HepG2 (cell line): ENCODE results near the gene TRAF3. TPM values are rescaled to one million over a fixed set of nuclear protein-coding genes. Genes with fewer than 3 reads are reported as not detected.
A peak's percentile ranks its signal among the peaks of the same experiment; 100 is the strongest.

ENCODE experiments used
- ATAC-seq: fragments of 200-7000 bp; cut with Tn5 transposase; 3 replicates; pipeline ENCODE4 v1.9.1; 2020; ENCODE audit warnings: mild to moderate bottlenecking, moderate library complexity
- BruUV-seq: library from RNA; stranded (reverse); fragments of 400-500 nt; replicated peaks from 2 replicates; lab custom pipeline; 2021; lab: Mats Ljungman, UMichigan
- CTCF ChIA-PET: fragments of 300-600 bp; formaldehyde crosslinking; extraction: SDS; loops from one replicate; lab custom pipeline; 2021; ENCODE audit warnings: low total read pairs, inconsistent platforms, low intra/inter-chr PET ratio; lab: Yijun Ruan, JAX
- POLR2A ChIA-PET: fragments of 350-600 bp; sonication (Branson Sonifier 250); formaldehyde crosslinking; loops from one replicate; lab custom pipeline; 2020; ENCODE audit warnings: antibody characterized with exemption, inconsistent platforms; lab: Yijun Ruan, JAX
- DNase-seq: peaks from one replicate; pipeline ENCODE4 v3.0.0-alpha.2; 2015; ENCODE audit warnings: low spot score
- FAIRE-seq: peaks from 3 replicates; lab custom pipeline; 2011; peaks lifted over from hg19 to GRCh38; lab: Jason Lieb, UNC
- H2AFZ ChIP-seq: one replicate; pipeline ENCODE4 v1.6.1; 2011; ENCODE audit warnings: low read length, inconsistent platforms
- H3K27ac ChIP-seq: fragments of 300-600 bp; 3 replicates; pipeline ENCODE4 v1.8.0; 2011; ENCODE audit warnings: mixed run types, mild to moderate bottlenecking, mixed read lengths, low read length, inconsistent platforms; ENCODE audit not compliant: insufficient read depth; ENCODE audit errors: extremely low read length
- H3K27me3 ChIP-seq, 2 experiments: fragments of 200-600 bp in 1 of 2; 2 replicates in 1 of 2; 3 replicates in 1 of 2; pipeline versions ENCODE4 v1.6.0 to v1.8.0; 2011; ENCODE audit warnings: low read length in 2 of 2, mild to moderate bottlenecking in 2 of 2, moderate library complexity in 2 of 2, inconsistent platforms in 1 of 2; ENCODE audit not compliant: insufficient read depth in 2 of 2, control insufficient read depth in 1 of 2
- H3K36me3 ChIP-seq, 2 experiments: fragments of 200-600 bp in 1 of 2; replicated peaks in 1 of 2; 2 replicates in 1 of 2; 3 replicates in 1 of 2; pipeline versions ENCODE4 v1.5.1 to v1.8.0; 2011; ENCODE audit warnings: low read length in 2 of 2, inconsistent platforms in 1 of 2; ENCODE audit not compliant: insufficient read depth in 2 of 2, control insufficient read depth in 1 of 2
- H3K4me1 ChIP-seq: 2 replicates; pipeline ENCODE4 v1.5.1; 2012; ENCODE audit warnings: low read length, inconsistent platforms; ENCODE audit not compliant: insufficient read depth
- H3K4me2 ChIP-seq: 2 replicates; pipeline ENCODE4 v1.6.0; 2011; ENCODE audit warnings: low read depth, low read length, inconsistent platforms
- H3K4me3 ChIP-seq, 3 experiments: fragments of 200-600 bp in 1 of 3; sonication (generic), shearing (Covaris generic) in 1 of 3; replicated peaks in 1 of 3; 2 replicates each; pipeline ENCODE4 v1.5.1; 2011 to 2016; ENCODE audit warnings: low read length in 3 of 3, inconsistent platforms in 2 of 3, low read depth in 2 of 3, mild to moderate bottlenecking in 2 of 3, control low read depth in 1 of 3, mixed read lengths in 1 of 3; ENCODE audit not compliant: insufficient read depth in 1 of 3
- H3K79me2 ChIP-seq: one replicate; pipeline ENCODE4 v1.6.1; 2011; ENCODE audit warnings: low read length, inconsistent platforms; ENCODE audit not compliant: insufficient read depth
- H3K9ac ChIP-seq: 2 replicates; pipeline ENCODE4 v1.6.0; 2011; ENCODE audit warnings: mild to moderate bottlenecking, low read depth, low read length, inconsistent platforms; ENCODE audit not compliant: insufficient read depth
- H3K9me3 ChIP-seq: 2 replicates; pipeline ENCODE4 v1.5.1; 2012; ENCODE audit warnings: mild to moderate bottlenecking, low read length
- H4K20me1 ChIP-seq: 2 replicates; pipeline ENCODE4 v1.6.0; 2011; ENCODE audit warnings: inconsistent platforms, mild to moderate bottlenecking, low read length, moderate library complexity; ENCODE audit not compliant: insufficient read depth
- AGO2 ChIP-seq: fragments of 200-400 bp; formaldehyde crosslinking; optimal IDR thresholded peaks from 2 replicates; pipeline ENCODE3; 2017; ENCODE audit warnings: mild to moderate bottlenecking, low read depth, low read length, moderate library complexity
- ASH2L ChIP-seq: fragments of 300-600, 200-600 bp; sonication (generic); IDR thresholded peaks from 2 replicates; pipeline ENCODE4 v1.7.0; 2017; ENCODE audit warnings: low read depth, mild to moderate bottlenecking, moderate library complexity, mixed read lengths, low read length; ENCODE audit not compliant: insufficient read length
- CREB3 ChIP-seq: sonication (generic); formaldehyde crosslinking; IDR thresholded peaks from 2 replicates; pipeline ENCODE4 v1.5.0; 2020; ENCODE audit warnings: missing genetic modification reagents
- GTF2F1 ChIP-seq: fragments of 150-350 bp; IDR thresholded peaks from 2 replicates; pipeline ENCODE4 v1.6.1; 2014; ENCODE audit warnings: low read length
- UBTF ChIP-seq: sonication (generic); formaldehyde crosslinking; IDR thresholded peaks from 2 replicates; pipeline ENCODE4 v1.4.0; 2020; ENCODE audit warnings: mild to moderate bottlenecking, missing genetic modification reagents
- YEATS4 ChIP-seq: sonication (generic); formaldehyde crosslinking; IDR thresholded peaks from 2 replicates; pipeline ENCODE4 v1.4.0; 2020; ENCODE audit warnings: missing genetic modification reagents, borderline replicate concordance
- YY1 ChIP-seq: IDR thresholded peaks from 2 replicates; pipeline ENCODE4 v1.6.1; 2011; ENCODE audit warnings: low read length, low read depth, moderate library complexity, mild to moderate bottlenecking; ENCODE audit not compliant: insufficient read depth, insufficient replicate concordance
- ZFP90 ChIP-seq: sonication (generic); formaldehyde crosslinking; IDR thresholded peaks from 2 replicates; pipeline ENCODE4 v1.8.0; 2022; ENCODE audit warnings: missing genetic modification reagents, mild to moderate bottlenecking, inconsistent platforms, borderline replicate concordance
- ZFY ChIP-seq: sonication (generic); formaldehyde crosslinking; IDR thresholded peaks from 2 replicates; pipeline ENCODE4 v1.4.0; 2020; ENCODE audit warnings: missing genetic modification reagents
- ZNF343 ChIP-seq: sonication (generic); formaldehyde crosslinking; IDR thresholded peaks from 2 replicates; pipeline ENCODE4 v1.4.0; 2020; ENCODE audit warnings: mild to moderate bottlenecking, missing genetic modification reagents
- WGBS: methylation state at CpG from one replicate; pipeline ENCODE4 v1.1.6; 2017; ENCODE audit warnings: low lambda C conversion rate; 5-methylcytosine and 5-hydroxymethylcytosine counted together
- in situ Hi-C: cut with HindIII; loops from 2 replicates; pipeline ENCODE4 v1.10.0; 2017; ENCODE audit warnings: low pct_unique_long_range_greater_than_20kb; ENCODE audit not compliant: extremely low pct_ligation_motif_present
- intact Hi-C: fragments of 100-400 bp; cut with micrococcal nuclease; formaldehyde crosslinking; loops from one replicate; pipeline ENCODE4 v1.10.0; 2022; ENCODE audit not compliant: unreplicated experiment
- polyA plus RNA-seq, 8 experiments: library from polyadenylated mRNA; depleted of rRNA in 3 of 8; stranded (reverse) in 7 of 8; unstranded in 1 of 8; fragments of >200 nt; fragmentation: Illumina TruSeq in 4 of 8; extraction: Trizol in 4 of 8; gene quantifications; 2 replicates each; pipeline versions ENCODE4 v1.2.1 to v1.2.3, GENCODE V29; 2011 to 2016; ENCODE audit warnings: low read depth in 4 of 8, missing spikeins in 1 of 8, mixed read lengths in 1 of 8; ENCODE audit not compliant: insufficient read depth in 1 of 8
- total RNA-seq, 5 experiments: library from RNA; depleted of rRNA; stranded (reverse); fragments of >200 nt; fragmentation: Illumina TruSeq; extraction: Trizol; gene quantifications; 2 replicates each; pipeline ENCODE4 v1.2.3, GENCODE V29; 2016; ENCODE audit warnings: low read depth in 1 of 5
- TF ChIP-seq, protein P1 (sequence below): sonication (generic); formaldehyde crosslinking; IDR thresholded peaks from 2 replicates; pipeline ENCODE4 v1.4.0; 2020; ENCODE audit warnings: missing genetic modification reagents, borderline replicate concordance
- TF ChIP-seq, protein P2 (sequence below): sonication (generic); formaldehyde crosslinking; IDR thresholded peaks from 2 replicates; pipeline ENCODE4 v1.5.0; 2020; ENCODE audit warnings: missing genetic modification reagents

The TRAF3 gene
- total and polyA plus RNA-seq, 2 of the 13 experiments (the other 11 are each of a cell fraction or from before 2014, with no cell fraction given) = 6.9 to 12.2 TPM

- TF ChIP-seq, protein P1, sequence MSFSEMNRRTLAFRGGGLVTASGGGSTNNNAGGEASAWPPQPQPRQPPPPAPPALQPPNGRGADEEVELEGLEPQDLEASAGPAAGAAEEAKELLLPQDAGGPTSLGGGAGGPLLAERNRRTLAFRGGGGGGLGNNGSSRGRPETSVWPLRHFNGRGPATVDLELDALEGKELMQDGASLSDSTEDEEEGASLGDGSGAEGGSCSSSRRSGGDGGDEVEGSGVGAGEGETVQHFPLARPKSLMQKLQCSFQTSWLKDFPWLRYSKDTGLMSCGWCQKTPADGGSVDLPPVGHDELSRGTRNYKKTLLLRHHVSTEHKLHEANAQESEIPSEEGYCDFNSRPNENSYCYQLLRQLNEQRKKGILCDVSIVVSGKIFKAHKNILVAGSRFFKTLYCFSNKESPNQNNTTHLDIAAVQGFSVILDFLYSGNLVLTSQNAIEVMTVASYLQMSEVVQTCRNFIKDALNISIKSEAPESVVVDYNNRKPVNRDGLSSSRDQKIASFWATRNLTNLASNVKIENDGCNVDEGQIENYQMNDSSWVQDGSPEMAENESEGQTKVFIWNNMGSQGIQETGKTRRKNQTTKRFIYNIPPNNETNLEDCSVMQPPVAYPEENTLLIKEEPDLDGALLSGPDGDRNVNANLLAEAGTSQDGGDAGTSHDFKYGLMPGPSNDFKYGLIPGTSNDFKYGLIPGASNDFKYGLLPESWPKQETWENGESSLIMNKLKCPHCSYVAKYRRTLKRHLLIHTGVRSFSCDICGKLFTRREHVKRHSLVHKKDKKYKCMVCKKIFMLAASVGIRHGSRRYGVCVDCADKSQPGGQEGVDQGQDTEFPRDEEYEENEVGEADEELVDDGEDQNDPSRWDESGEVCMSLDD (CRISPR knock-in tag) = peak; percentile 19; the same call in 1 of the 2 replicates
- peak; percentile 57 for TF ChIP-seq ZFY (CRISPR knock-in tag)
- peak; percentile 19 for TF ChIP-seq AGO2
Observed at GRCh38 chr14:102777711-102778337, 575 bp downstream of the TRAF3 start (continued).

GRCh38 chr14:102778338-102779083 lies 1.3 kb downstream of the TRAF3 start:
- Histone ChIP-seq H3K4me3 (peak overlapping the region; percentile 50 to 83 (median 71)), H3K79me2 (peaks cover 43% of the 10 kb centered on the region), H3K36me3 (no peaks in the 10 kb centered on the region), H3K27me3 (no peaks in the 10 kb centered on the region; a peak in 1 of 5 replicates), H3K4me2 (peak overlapping the region; percentile 90), H3K27ac (peak overlapping the region; percentile 33), H3K9ac (peak overlapping the region; percentile 79), H2AFZ (peak overlapping the region; percentile 54), H3K9me3 (no peaks in the 10 kb centered on the region), H3K4me1 (peaks cover 59% of the 10 kb centered on the region), H4K20me1 (no peaks in the 10 kb centered on the region)
- no peak for ATAC-seq
- no peak for DNase-seq
- FAIRE-seq = no peak
- POLR2A ChIA-PET = interaction anchor here (1.5 kb wide), 1 partner anchor 239 kb away, joined by 4 read pairs; no protein-coding TSS in a partner anchor
- WGBS = 9% methylated on average over 24 of the region's 29 CpGs
- intact Hi-C loops (loop anchor here (5.0 to 10.0 kb wide), 2 partner anchors 96 to 139 kb away; no protein-coding TSS in a partner anchor), in situ Hi-C loops (no loop called here)
- CTCF ChIA-PET = interaction anchor here (0.6 kb wide), 1 partner anchor 83 kb away, joined by 3 read pairs; no protein-coding TSS in a partner anchor
- TSS peak; percentile 60 for BruUV-seq
- peak; percentile 60 for TF ChIP-seq ASH2L
- peak; percentile 9; the same call in 1 of the 2 replicates for TF ChIP-seq UBTF (CRISPR knock-in tag)
- TF ChIP-seq CREB3 (CRISPR knock-in tag) = no peak
- no peak for TF ChIP-seq ZNF343 (CRISPR knock-in tag)
- TF ChIP-seq YEATS4 (CRISPR knock-in tag) = peak; percentile 45; the same call in 1 of the 2 replicates
- TF ChIP-seq GTF2F1 = no peak
- TF ChIP-seq ZFP90 (CRISPR knock-in tag) = 0 out of 2 replicates have a peak, but pooled peaks have one; percentile 37
- TF ChIP-seq, protein P2, sequence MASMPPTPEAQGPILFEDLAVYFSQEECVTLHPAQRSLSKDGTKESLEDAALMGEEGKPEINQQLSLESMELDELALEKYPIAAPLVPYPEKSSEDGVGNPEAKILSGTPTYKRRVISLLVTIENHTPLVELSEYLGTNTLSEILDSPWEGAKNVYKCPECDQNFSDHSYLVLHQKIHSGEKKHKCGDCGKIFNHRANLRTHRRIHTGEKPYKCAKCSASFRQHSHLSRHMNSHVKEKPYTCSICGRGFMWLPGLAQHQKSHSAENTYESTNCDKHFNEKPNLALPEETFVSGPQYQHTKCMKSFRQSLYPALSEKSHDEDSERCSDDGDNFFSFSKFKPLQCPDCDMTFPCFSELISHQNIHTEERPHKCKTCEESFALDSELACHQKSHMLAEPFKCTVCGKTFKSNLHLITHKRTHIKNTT = no peak
- peak; percentile 0 for TF ChIP-seq YY1
